LHCN-M2 (cell line): ENCODE measurements around the gene NBR1. TPM values are rescaled to one million over a fixed set of nuclear protein-coding genes. Genes with fewer than 3 reads are reported as not detected.
A peak's percentile ranks its signal among the peaks of the same experiment; 100 is the strongest.
"Not testable (repeated sequence)": the region's sequence is repeated elsewhere in the genome, so short reads cannot be mapped to it uniquely, and the experiment has no call there.

Experiments used
- DNase-seq: peaks from one replicate; pipeline ENCODE4 v3.0.0-alpha.2; 2012; ENCODE audit warnings: low read depth
- polyA plus RNA-seq: library from polyadenylated mRNA; unstranded; fragments of >200 nt; gene quantifications from one replicate; pipeline ENCODE4 v1.2.1, GENCODE V29; 2012; ENCODE audit warnings: missing spikeins
- total RNA-seq: library from RNA; depleted of rRNA; stranded (reverse); fragments of >200 nt; gene quantifications from 2 replicates; pipeline ENCODE4 v1.2.3, GENCODE V29; 2014; rRNA removed

The NBR1 gene
- 65.2 and 72.0 TPM in 2 replicates for total RNA-seq
- polyA plus RNA-seq, result 40.2 TPM

GRCh38 chr17:43170766-43171585 lies at the start of gene NBR1:
NBR1 (plus strand) TSS chr17:43171214; CDS start chr17:43175800, 4,586 bp downstream.
- peak; percentile 98 for DNase-seq

GRCh38 chr17:43125133-43125966 lies 45.7 kb upstream of the NBR1 start, which contains the start of gene BRCA1:
BRCA1 (minus strand) TSS chr17:43125364; CDS start chr17:43124096, 1,268 bp downstream.
- DNase-seq, result peak; percentile 99

GRCh38 chr17:43125967-43126910 lies 44.8 kb upstream of the NBR1 start:
- DNase-seq, result peak; percentile 9

GRCh38 chr17:43126911-43127290 lies 44.1 kb upstream of the NBR1 start:
- no peak for DNase-seq

GRCh38 chr17:43127333-43127876 lies 43.6 kb upstream of the NBR1 start:
- not testable (repeated sequence) for DNase-seq

GRCh38 chr17:43129671-43130010 lies 41.4 kb upstream of the NBR1 start:
- no peak for DNase-seq

GRCh38 chr17:43132117-43132516 lies 38.9 kb upstream of the NBR1 start:
- no peak for DNase-seq

GRCh38 chr17:43133439-43133838 lies 37.6 kb upstream of the NBR1 start:
- DNase-seq, result not testable (repeated sequence)

GRCh38 chr17:43134774-43135453 lies 36.1 kb upstream of the NBR1 start:
- DNase-seq, result no peak

GRCh38 chr17:43135454-43135819 lies 35.6 kb upstream of the NBR1 start:
- no peak for DNase-seq

GRCh38 chr17:43136574-43136973 lies 34.4 kb upstream of the NBR1 start:
- DNase-seq, result peak; percentile 25

GRCh38 chr17:43138531-43138930 lies 32.5 kb upstream of the NBR1 start:
- DNase-seq, result not testable (repeated sequence)

- DNase-seq, result no peak
These were observed 30.4 kb upstream of the NBR1 start for GRCh38 chr17:43140396-43141332.

- DNase-seq, result no peak
These were observed 28.9 kb upstream of the NBR1 start for GRCh38 chr17:43142153-43142552.

- DNase-seq, result no peak
These were observed 27.8 kb upstream of the NBR1 start for GRCh38 chr17:43143201-43143600.

- no peak for DNase-seq
These were observed 24.4 kb upstream of the NBR1 start for GRCh38 chr17:43146649-43147048.

- no peak for DNase-seq
These were observed 19.0 kb upstream of the NBR1 start for GRCh38 chr17:43151880-43152456.

- not testable (repeated sequence) for DNase-seq
These were observed 17.7 kb upstream of the NBR1 start for GRCh38 chr17:43153197-43153835.

GRCh38 chr17:43155666-43156065 lies 15.3 kb upstream of the NBR1 start:
- DNase-seq, result no peak
